GM19035 (cell line): ENCODE data around the gene EYA3.

Source experiments
- ATAC-seq: cut with Tn5 transposase; IDR thresholded peaks from one replicate; pipeline ENCODE4 v1.9.1; 2021; ENCODE audit not compliant: unreplicated experiment

The EYA3 gene

GRCh38 chr1:28088168-28088961, at the start of gene EYA3:
Gene EYA3, minus strand, starts transcription at chr1:28088610. Its CDS starts 30,584 bp downstream, at chr1:28058026.
- peak; percentile 90 for ATAC-seq

GRCh38 chr1:28136922-28137613, 48.7 kb upstream of the EYA3 start:
- no peak for ATAC-seq

- ATAC-seq = no peak
These were observed 47.9 kb upstream of the EYA3 start for GRCh38 chr1:28136169-28136921.

GRCh38 chr1:28135371-28136168, 47.2 kb upstream of the EYA3 start:
- no peak for ATAC-seq

- ATAC-seq = no peak
These were observed 46.3 kb upstream of the EYA3 start for GRCh38 chr1:28134651-28135207.

- no peak for ATAC-seq
These were observed 44.1 kb upstream of the EYA3 start for GRCh38 chr1:28132171-28133167.

GRCh38 chr1:28130901-28131300, 42.5 kb upstream of the EYA3 start:
- ATAC-seq = no peak

- ATAC-seq = no peak
These were observed 40.7 kb upstream of the EYA3 start for GRCh38 chr1:28129150-28129549.

- peak; percentile 80 for ATAC-seq
These were observed 39.3 kb upstream of the EYA3 start for GRCh38 chr1:28127617-28128257.

- ATAC-seq = no peak
These were observed 38.5 kb upstream of the EYA3 start for GRCh38 chr1:28126783-28127490.

GRCh38 chr1:28126212-28126611, 37.8 kb upstream of the EYA3 start:
- ATAC-seq = no peak

GRCh38 chr1:28123461-28123961, 35.1 kb upstream of the EYA3 start:
- ATAC-seq = no peak

- no peak for ATAC-seq
These were observed 33.8 kb upstream of the EYA3 start for GRCh38 chr1:28122183-28122582.

- no peak for ATAC-seq
These were observed 31.1 kb upstream of the EYA3 start for GRCh38 chr1:28119556-28119955.

GRCh38 chr1:28118640-28119307, 30.4 kb upstream of the EYA3 start:
- ATAC-seq = no peak

- no peak for ATAC-seq
These were observed 26.9 kb upstream of the EYA3 start for GRCh38 chr1:28115267-28115666.

GRCh38 chr1:28114844-28115243, 26.4 kb upstream of the EYA3 start:
- no peak for ATAC-seq

- ATAC-seq = no peak
These were observed 24.8 kb upstream of the EYA3 start for GRCh38 chr1:28113242-28113572.
